PC-3 (cell line): ENCODE results near the gene SERPINB6. TPM values are rescaled to one million over a fixed set of nuclear protein-coding genes. Genes with fewer than 3 reads are reported as not detected.

ENCODE experiments used
- ATAC-seq: fragments of 200-7000 bp; cut with Tn5 transposase; 2 replicates; pipeline ENCODE4 v1.9.1; 2020; ENCODE audit warnings: mild to moderate bottlenecking, moderate library complexity
- BruUV-seq: library from RNA; stranded (reverse); fragments of 400-500 nt; replicated peaks from 2 replicates; lab custom pipeline; 2021; lab: Mats Ljungman, UMichigan
- CTCF ChIA-PET: fragments of 300-600 bp; sonication (Branson Sonifier 250); formaldehyde crosslinking; loops from one replicate; lab custom pipeline; 2022; ENCODE audit warnings: antibody characterized with exemption; lab: Charles Lee
- POLR2A ChIA-PET: fragments of 300-600 bp; sonication (Branson Sonifier 250); formaldehyde crosslinking; loops from one replicate; lab custom pipeline; 2022; ENCODE audit warnings: antibody characterized with exemption; ENCODE audit not compliant: unreplicated experiment; lab: Charles Lee
- DNase-seq: peaks from one replicate; pipeline ENCODE4 v3.0.0-alpha.2; 2015
- H2AFZ ChIP-seq: fragments of 300-600 bp; sonication (generic); 2 replicates; pipeline ENCODE4 v1.6.0; 2016; ENCODE audit warnings: antibody characterized with exemption, low read length
- H3F3A ChIP-seq: fragments of 300-600 bp; sonication (generic); one replicate; pipeline ENCODE4 v1.6.0; 2017; ENCODE audit warnings: antibody characterized with exemption, low read length, control low read depth, mild to moderate bottlenecking; ENCODE audit not compliant: unreplicated experiment
- H3K27ac ChIP-seq: fragments of 300-600 bp; sonication (generic); 2 replicates; pipeline ENCODE4 v1.5.1; 2016; ENCODE audit warnings: mild to moderate bottlenecking, low read length
- H3K27me3 ChIP-seq: fragments of 300-600 bp; sonication (generic); 2 replicates; pipeline ENCODE4 v1.6.1; 2016; ENCODE audit warnings: low read length, mixed read lengths
- H3K36me3 ChIP-seq: fragments of 300-600 bp; sonication (generic); 2 replicates; pipeline ENCODE4 v1.6.1; 2016; ENCODE audit warnings: low read depth, mixed run types, low read length, mixed read lengths
- H3K4me1 ChIP-seq: fragments of 300-600 bp; sonication (generic); 2 replicates; pipeline ENCODE4 v1.5.1; 2016; ENCODE audit warnings: low read length; ENCODE audit not compliant: insufficient read depth
- H3K4me2 ChIP-seq: fragments of 300-600 bp; sonication (generic); 2 replicates; pipeline ENCODE4 v1.6.0; 2016; ENCODE audit warnings: low read length
- H3K4me3 ChIP-seq: fragments of 300-600 bp; sonication (generic); 2 replicates; pipeline ENCODE4 v1.5.1; 2016; ENCODE audit warnings: mild to moderate bottlenecking, low read length, mixed read lengths
- H3K79me2 ChIP-seq: fragments of 300-600 bp; sonication (generic); 2 replicates; pipeline ENCODE4 v1.6.1; 2017; ENCODE audit warnings: low read length, mixed read lengths
- H3K9ac ChIP-seq: fragments of 300-600 bp; sonication (generic); 2 replicates; pipeline ENCODE4 v1.6.0; 2016; ENCODE audit warnings: mild to moderate bottlenecking, low read length
- H3K9me2 ChIP-seq: fragments of 300-600 bp; sonication (generic); replicated peaks from 2 replicates; pipeline ENCODE4 v1.6.1; 2016; ENCODE audit warnings: mixed run types, low read length, mixed read lengths
- H3K9me3 ChIP-seq: fragments of 300-600 bp; sonication (generic); 2 replicates; pipeline ENCODE4 v1.6.1; 2016; ENCODE audit warnings: low read length, mixed read lengths
- H4K20me1 ChIP-seq: fragments of 300-600 bp; sonication (generic); 2 replicates; pipeline ENCODE4 v1.6.1; 2016; ENCODE audit warnings: low read length, mixed read lengths
- CTCF ChIP-seq: fragments of 300-600 bp; sonication (generic); conservative IDR thresholded peaks from 2 replicates; pipeline ENCODE4 v1.5.1; 2017; ENCODE audit warnings: antibody characterized with exemption, low read depth, mild to moderate bottlenecking, low read length
- EZH2 ChIP-seq: fragments of 300-600 bp; sonication (generic); IDR thresholded peaks from one replicate; pipeline ENCODE4 v1.6.1; 2017; ENCODE audit warnings: antibody characterized with exemption, mild to moderate bottlenecking, low read length; ENCODE audit not compliant: unreplicated experiment
- EZH2phosphoT487 ChIP-seq: fragments of 300-600 bp; sonication (generic); IDR thresholded peaks from 2 replicates; pipeline ENCODE4 v1.6.1; 2018; ENCODE audit warnings: mild to moderate bottlenecking, antibody characterized with exemption, low read length, borderline replicate concordance
- intact Hi-C: fragments of 100-400 bp; cut with micrococcal nuclease; formaldehyde crosslinking; loops from 2 replicates; pipeline ENCODE4 v1.9.0; 2023
- total RNA-seq: library from RNA; depleted of rRNA; stranded (reverse); fragments of >200 nt; gene quantifications from 2 replicates; pipeline ENCODE4 v1.2.3, GENCODE V29; 2014

The SERPINB6 gene
- total RNA-seq, 1 experiment from 2014 or later = 119 TPM

DNA sequence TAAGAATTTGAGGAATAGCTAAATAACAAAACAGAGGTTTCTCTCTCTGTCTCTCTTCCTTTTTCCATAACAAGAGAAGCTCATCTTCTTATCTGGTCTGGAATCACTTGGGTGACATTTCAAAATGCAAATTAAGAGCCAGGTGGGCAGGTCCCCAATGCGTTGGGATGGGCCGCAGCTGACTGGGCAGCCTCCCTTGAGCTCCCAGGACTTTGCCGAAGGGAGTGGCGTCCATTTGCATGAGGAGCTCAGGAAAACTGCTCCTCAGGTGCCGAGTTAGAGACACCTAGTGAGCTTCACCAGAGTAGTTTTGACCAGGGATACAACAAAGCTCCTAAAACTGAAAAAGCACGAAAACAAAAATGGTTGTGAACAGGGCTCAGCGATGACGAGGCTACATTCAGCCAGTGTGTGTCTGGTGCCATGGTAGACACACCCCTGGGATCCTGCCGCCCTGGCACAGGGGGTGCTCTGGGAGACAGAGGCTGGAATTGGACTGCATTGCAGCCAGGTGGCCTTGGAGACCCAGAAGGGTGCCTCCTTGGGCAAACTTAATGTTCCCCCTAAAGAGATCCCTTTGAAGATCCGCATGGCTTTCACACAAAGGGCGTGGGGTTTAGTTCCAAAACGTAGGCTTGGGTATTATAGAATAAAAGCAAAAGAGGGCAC is 13.5 kb upstream of the SERPINB6 start:
- TF ChIP-seq EZH2phosphoT487 (no peak), EZH2 (no peak), CTCF (no peak)
- Histone ChIP-seq H3K9me3 (no peaks in the 10 kb centered on the region), H3K9me2 (no peaks in the 10 kb centered on the region), H3K27ac (peak overlapping the region; percentile 97), H3K27me3 (no peaks in the 10 kb centered on the region), H3K79me2 (no peaks in the 10 kb centered on the region), H2AFZ (no peak overlapping the region), H3K4me2 (no peak overlapping the region), H3K9ac (peak overlapping the region; percentile 49), H3K4me1 (peaks cover 77% of the 10 kb centered on the region), H4K20me1 (no peaks in the 10 kb centered on the region), H3K4me3 (no peak overlapping the region), H3K36me3 (no peaks in the 10 kb centered on the region), H3F3A (peaks cover 17% of the 10 kb centered on the region)
- DNase-seq (no peak), ATAC-seq (no peak)
- intact Hi-C loops = loop anchor here (10.0 kb wide), 1 partner anchor 50 kb away; no protein-coding TSS in a partner anchor
- ChIA-PET CTCF (no interaction called here), POLR2A (no interaction called here)
- BruUV-seq = no TSS peak

- Histone ChIP-seq H3K9ac (peak overlapping the region; percentile 64), H3K27me3 (no peaks in the 10 kb centered on the region), H2AFZ (no peak overlapping the region), H3K4me1 (peaks cover 78% of the 10 kb centered on the region), H3F3A (peaks cover 7% of the 10 kb centered on the region), H3K4me2 (peak overlapping the region; percentile 49), H4K20me1 (no peaks in the 10 kb centered on the region), H3K27ac (peak overlapping the region; percentile 89), H3K4me3 (no peak overlapping the region), H3K36me3 (no peaks in the 10 kb centered on the region), H3K79me2 (no peaks in the 10 kb centered on the region), H3K9me3 (no peaks in the 10 kb centered on the region), H3K9me2 (no peaks in the 10 kb centered on the region)
- no peak for TF ChIP-seq EZH2phosphoT487
- TF ChIP-seq CTCF = no peak
- no peak for TF ChIP-seq EZH2
- DNase-seq (peak; percentile 56), ATAC-seq (no peak)
- CTCF ChIA-PET = no interaction called here
- intact Hi-C loops = loop anchor here (10.0 kb wide), 1 partner anchor 48 kb away; no protein-coding TSS in a partner anchor
- TSS peak; percentile 49 for BruUV-seq
- POLR2A ChIA-PET = interaction anchor here (0.9 kb wide), 1 partner anchor 11 kb away, joined by 5 read pairs; the partner anchor contains the start of gene SERPINB6
Observed at GRCh38 chr6:2982426-2983117, 11.2 kb upstream of the SERPINB6 start.
